DMS153 (cell line): ENCODE measurements around the gene DEFB131B.
"Not testable (repeated sequence)": the region's sequence is repeated elsewhere in the genome, so short reads cannot be mapped to it uniquely, and the experiment has no call there.

Experiments used
- DNase-seq: peaks from one replicate; lab custom pipeline; 2025; lab: John Stamatoyannopoulos, UW

DEFB131B gene, protein sequence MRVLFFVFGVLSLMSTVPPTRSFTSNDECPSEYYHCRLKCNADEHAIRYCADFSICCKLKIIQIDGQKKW

GRCh38 chr11:71878059-71878458, at the start of gene DEFB131B:
Gene DEFB131B, plus strand, starts transcription at chr11:71878453. Its CDS starts 0 bp downstream, at chr11:71878453.
- DNase-seq: not testable (repeated sequence)

DNA sequence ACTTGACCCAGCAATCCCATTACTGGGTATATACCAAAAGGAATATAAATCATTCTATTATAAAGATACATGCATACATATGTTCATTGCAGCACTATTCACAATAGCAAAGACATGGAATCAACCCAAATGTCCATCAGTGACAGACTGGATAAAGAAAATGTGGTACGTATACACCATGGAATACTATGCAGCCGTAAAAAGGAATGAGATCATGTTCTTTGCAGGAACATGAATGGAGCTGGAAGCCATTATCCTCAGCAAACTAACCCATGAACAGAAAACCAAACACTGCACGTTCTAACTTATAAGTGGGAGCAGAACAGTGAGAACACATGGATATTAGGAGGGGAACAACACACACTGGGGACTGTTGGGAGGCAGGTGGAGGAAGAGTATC, 49.0 kb upstream of the DEFB131B start:
- not testable (repeated sequence) for DNase-seq

DNA sequence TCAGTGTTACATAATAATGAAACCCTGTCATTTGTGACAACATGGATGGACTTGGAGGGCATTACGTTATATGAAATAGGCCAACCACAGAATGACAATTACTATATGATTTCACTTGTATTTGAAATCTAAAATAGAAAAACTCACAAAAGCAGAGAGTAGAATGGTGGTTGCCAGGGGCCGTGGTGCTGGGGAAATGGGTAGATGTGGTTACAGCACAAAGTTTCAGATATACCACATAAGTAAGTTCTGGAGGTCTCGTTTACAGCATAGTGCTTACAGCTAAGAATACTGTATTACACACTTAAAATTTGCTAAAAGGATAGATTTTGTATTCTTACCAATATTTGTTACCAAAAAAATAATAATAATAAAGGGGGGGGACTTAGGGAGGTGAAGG, 48.6 kb upstream of the DEFB131B start:
- DNase-seq: not testable (repeated sequence)

DNA sequence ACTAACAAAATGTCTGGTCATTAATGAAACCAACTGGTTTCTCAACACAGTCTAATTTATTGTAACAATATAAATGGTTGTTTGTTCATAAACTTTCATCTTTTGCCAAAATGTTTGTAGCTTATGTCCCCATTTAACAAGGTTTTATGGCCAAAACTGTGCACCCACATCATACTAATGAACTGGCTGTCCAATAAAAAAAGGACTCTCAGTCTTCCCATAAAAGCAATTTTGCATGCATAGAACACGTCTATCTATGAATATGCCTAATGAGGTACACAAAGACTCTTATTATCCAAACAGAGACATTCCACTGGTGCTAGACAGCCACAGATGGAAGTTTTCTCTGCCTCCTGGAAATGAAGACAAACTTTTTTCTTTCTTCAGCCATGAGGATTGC, 45.4 kb upstream of the DEFB131B start, which contains the start of gene DEFB108B:
DEFB108B (plus strand) TSS at position 390 of the 400 bp plus-strand sequence; CDS start at position 390, 0 bp downstream.
- DNase-seq: not testable (repeated sequence)

DNA sequence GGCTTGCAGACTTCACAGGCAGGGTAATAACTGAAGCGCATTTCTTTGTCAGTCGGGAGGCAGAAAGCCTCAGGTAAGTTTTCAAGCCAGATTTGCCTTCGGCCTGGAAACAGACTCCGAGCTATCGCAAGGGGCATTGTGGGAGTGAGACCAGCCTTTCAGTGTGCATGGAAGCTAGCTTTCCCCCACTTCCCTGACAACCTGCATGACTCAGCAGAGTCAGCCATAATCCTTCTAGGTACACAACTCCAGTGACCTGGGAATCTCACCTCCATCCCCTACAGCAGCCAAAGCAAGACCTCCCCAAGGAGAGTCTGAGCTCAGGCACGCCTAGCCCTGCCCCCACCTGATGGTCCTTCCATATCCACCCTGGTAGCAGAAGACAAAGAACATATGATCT, 35.5 kb upstream of the DEFB131B start:
- not testable (repeated sequence) for DNase-seq

GRCh38 chr11:71843355-71843754, 34.9 kb upstream of the DEFB131B start:
- not testable (repeated sequence) for DNase-seq

GRCh38 chr11:71843858-71844257, 34.4 kb upstream of the DEFB131B start:
- no peak for DNase-seq

DNA sequence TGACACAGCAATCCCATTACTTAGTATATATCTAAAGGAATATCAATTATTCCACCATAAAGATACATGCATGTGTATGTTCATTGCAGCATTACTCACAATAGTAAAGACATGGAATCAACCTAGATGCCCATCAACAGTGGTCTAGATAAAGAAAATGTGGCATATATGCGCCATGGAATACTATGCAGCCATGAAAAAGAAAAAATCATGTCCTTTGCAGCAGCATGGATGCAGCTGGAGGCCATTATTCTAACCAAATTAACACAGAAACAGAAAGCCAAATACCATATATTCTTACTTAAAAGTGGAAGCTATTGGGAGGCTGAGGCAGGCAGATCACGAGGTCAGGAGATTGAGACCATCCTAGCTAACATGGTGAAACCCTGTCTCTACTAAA, 24.4 kb upstream of the DEFB131B start:
- not testable (repeated sequence) for DNase-seq

DNA sequence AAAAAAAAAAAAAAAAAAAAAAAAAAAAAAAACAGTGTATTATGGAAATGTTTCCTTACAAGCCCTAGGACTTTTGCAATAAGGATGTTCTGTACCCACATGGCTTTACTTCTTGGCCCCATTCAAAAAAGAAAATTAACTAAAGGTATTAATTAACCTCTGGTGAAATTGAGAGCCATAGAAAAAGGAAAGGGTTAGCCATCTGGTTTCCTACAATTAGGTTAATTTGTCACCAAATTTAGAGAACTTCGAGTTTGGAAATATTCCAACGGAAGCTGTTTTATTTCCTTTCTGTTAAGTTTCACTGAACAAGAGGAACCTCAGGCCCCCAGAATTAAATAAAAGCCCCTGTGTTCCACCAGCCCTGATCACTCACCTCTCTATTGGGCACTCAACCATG, 22.4 kb upstream of the DEFB131B start:
- not testable (repeated sequence) for DNase-seq

DNA sequence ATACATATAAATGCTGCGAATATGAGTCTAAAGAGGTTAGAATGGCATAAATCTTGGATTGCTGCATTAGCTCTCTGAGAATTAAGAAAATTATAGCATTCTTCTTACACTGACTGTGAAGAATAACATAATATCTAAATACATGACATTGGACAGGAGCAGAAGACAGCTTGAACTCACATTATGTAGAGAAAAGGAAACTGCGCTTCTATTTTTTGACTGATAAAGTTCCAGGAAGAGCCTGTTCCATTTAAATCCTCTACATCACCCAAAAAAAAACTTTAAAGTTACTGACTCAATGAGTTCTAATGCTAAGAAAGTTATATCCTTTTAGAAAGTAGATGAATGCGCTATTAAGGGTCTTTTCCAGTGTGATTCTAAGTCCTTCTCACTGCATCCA, 17.4 kb upstream of the DEFB131B start:
- not testable (repeated sequence) for DNase-seq

GRCh38 chr11:71863978-71864627, 14.2 kb upstream of the DEFB131B start:
- not testable (repeated sequence) for DNase-seq

GRCh38 chr11:71867209-71867608, 11.0 kb upstream of the DEFB131B start:
- DNase-seq: not testable (repeated sequence)

DNA sequence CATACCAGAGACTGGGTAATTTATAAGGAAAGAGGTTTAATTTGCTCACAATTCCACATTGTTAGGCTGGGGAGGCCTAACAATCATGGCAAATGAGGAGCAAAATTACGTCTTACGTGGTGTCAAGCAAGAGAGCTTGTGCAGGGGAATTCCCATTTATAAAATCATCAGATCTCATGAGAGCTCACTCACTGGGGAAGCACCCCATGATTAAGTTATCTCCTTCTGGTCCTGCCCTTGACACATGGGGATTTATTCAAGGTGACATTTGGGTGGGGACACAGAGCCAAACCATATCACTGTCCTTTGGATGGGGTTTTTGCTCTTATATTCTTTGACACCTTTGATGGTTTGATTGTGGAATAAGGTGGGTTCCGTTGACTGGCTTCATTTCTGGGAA, 8.3 kb upstream of the DEFB131B start:
- not testable (repeated sequence) for DNase-seq

GRCh38 chr11:71870661-71871060, 7.6 kb upstream of the DEFB131B start:
- not testable (repeated sequence) for DNase-seq

DNA sequence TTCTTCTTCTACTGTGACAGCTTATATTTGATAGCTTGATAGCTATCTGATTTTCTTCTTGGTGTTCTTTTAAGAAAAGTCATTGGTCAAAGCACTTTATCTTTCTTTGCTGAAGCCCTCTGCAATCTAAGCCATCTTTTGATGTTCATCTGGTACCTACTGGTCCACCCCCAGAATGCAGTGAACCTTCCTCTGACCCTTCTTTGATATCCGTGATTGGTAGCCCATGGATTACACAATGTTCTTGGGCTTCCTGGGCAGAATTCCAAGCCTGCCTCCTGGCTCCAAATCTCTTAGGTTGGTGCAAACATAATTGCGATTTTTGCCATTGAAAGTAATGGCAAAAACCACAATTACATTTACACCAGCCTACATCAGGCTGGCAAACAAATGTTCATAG, 2.0 kb upstream of the DEFB131B start:
- DNase-seq: not testable (repeated sequence)

GRCh38 chr11:71885806-71886205, 7.6 kb downstream of the DEFB131B start:
- not testable (repeated sequence) for DNase-seq

GRCh38 chr11:71888335-71889010, 10.2 kb downstream of the DEFB131B start:
- DNase-seq: not testable (repeated sequence)

DNA sequence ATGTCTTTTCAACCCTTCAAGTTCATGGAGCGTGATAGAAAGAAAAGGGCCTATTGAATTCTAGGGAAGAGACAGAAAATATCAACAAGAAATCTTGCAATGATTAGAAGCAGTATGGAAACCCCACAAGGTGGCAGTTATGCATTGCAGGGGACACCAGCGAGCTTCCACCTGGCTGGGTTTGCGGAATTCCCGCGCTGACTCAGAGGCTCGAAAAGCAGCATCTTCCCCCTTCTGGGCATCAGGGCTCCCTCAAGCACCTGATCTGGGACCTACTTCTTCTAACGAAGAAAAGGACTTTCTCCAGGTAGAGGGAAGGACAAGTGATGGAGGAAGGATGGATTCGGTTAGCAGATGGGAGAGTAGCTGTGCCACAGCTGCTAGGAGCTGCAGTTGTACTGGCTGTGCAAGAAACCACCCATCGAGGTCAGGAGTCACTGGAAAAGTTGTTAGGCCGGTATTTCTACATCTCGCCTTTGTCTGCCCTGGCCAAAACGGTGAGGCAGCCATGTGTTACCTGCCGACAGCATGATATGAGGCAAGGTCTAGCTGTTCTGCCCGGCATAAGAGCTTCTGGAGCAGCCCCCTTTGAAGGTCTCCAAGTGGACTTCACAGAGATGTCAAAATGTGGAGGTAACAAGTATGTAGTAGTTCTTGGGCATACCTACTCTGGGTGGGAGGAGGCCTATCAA, 11.1 kb downstream of the DEFB131B start:
- not testable (repeated sequence) for DNase-seq

GRCh38 chr11:71895961-71896360, 17.7 kb downstream of the DEFB131B start:
- no peak for DNase-seq

GRCh38 chr11:71901137-71901536, 22.9 kb downstream of the DEFB131B start:
- DNase-seq: not testable (repeated sequence)

- DNase-seq: no peak
Measured at GRCh38 chr11:71908218-71908617, 30.0 kb downstream of the DEFB131B start.

DNA sequence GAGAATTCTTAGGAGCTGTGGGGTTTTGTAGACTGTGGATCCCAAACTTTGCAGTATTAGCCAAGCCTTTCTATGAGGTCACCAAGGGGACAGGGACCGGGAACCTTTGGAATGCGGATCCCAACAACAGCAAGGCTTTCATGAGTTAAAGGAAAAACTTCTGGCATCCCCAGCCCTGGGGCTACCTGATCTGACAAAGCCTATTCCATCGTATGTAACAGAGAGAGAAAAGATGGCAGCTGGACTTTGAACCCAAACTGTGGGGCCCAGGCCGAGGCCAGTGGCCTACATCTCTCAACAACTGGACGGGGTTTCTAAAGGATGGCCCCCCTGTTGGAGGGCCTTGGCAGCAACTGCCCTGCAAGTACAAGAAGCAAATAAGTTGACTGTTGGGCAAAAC, 32.5 kb downstream of the DEFB131B start:
- not testable (repeated sequence) for DNase-seq
